Measurements from ENCODE around the gene ZFX. TPM values are rescaled to one million over a fixed set of nuclear protein-coding genes. Genes with fewer than 3 reads are reported as not detected.

The ZFX gene
- total and polyA plus RNA-seq, 10 of the 15 experiments (the other 5 are each of a cell fraction or from before 2014, with no cell fraction given) = 6.8 to 40.9 (median 24.6) TPM

GRCh38 chrX:24198101-24198500 is 48.6 kb downstream of the ZFX start:
- ATAC-seq = no peak
- ChIA-PET RAD21 (ENCODE audit: unreplicated experiment) (no interaction called here), SMC1A (ENCODE audit: uncharacterized antibody, unreplicated experiment) (no interaction called here), CTCF (no interaction called here), POLR2A (no interaction called here)
- in situ Hi-C loops (cut with MboI) (no loop called here), intact Hi-C loops (cut with micrococcal nuclease; ENCODE audit: unreplicated experiment) (no loop called here)
- no peaks in the 10 kb centered on the region for H3K27me3 ChIP-seq (replicated peaks in 1 of 2; ENCODE audit: control insufficient read depth in 2 of 2, insufficient read depth in 2 of 2, low read length in 1 of 2)
- H3K9ac ChIP-seq (ENCODE audit: control insufficient read depth, insufficient read depth, low read length) = no peak overlapping the region
- no peaks in the 10 kb centered on the region for H3K9me3 ChIP-seq (replicated peaks; ENCODE audit: control insufficient read depth, insufficient read depth, low read length)
- H3K36me3 ChIP-seq (ENCODE audit: control insufficient read depth in 2 of 2, insufficient read depth in 2 of 2, low read length in 1 of 2) = peaks cover 11 to 16% of the 10 kb centered on the region in 2 experiments
- peaks cover 2% of the 10 kb centered on the region; the same call in 1 of the 2 replicates for H3K4me1 ChIP-seq (ENCODE audit: control insufficient read depth, insufficient read depth, low read length)
- no TSS peak for BruUV-seq (replicated peaks)
- H3K79me2 ChIP-seq (ENCODE audit: control insufficient read depth, insufficient read depth, low read length) = peaks cover 49% of the 10 kb centered on the region
- 90% methylated on average over 4 of the region's 4 CpGs for WGBS (ENCODE audit: insufficient coverage, insufficient replicate concordance, low lambda C conversion rate, missing lambda C conversion rate)
- no peak overlapping the region for H3K4me2 ChIP-seq (ENCODE audit: control insufficient read depth, insufficient read depth)
- H3K4me3 ChIP-seq = no peak overlapping the region
- H4K20me1 ChIP-seq (ENCODE audit: control insufficient read depth, insufficient read depth) = no peaks in the 10 kb centered on the region
- DNase-seq (ENCODE audit: low read depth, low spot score) = no peak
- H2AFZ ChIP-seq (ENCODE audit: control insufficient read depth, low read depth, low read length) = no peak overlapping the region
- no peak for FAIRE-seq
- H3K27ac ChIP-seq (ENCODE audit: control insufficient read depth, insufficient read depth) = no peak overlapping the region
- TF ChIP-seq SREBF1 (IDR thresholded peaks at IDR 0.05; ENCODE audit: low read length) (no peak), YY1 (IDR thresholded peaks at IDR 0.05; ENCODE audit: low read depth, low read length) (no peak), BCL11A (IDR thresholded peaks at IDR 0.05; ENCODE audit: low read depth, low read length) (no peak), NR2F1 (conservative IDR thresholded peaks at IDR 0.05) (no peak), ZNF592 (IDR thresholded peaks at IDR 0.05) (no peak), DPF2 (IDR thresholded peaks at IDR 0.05) (no peak), IKZF2 (IDR thresholded peaks at IDR 0.05) (no peak), SMAD5 (IDR thresholded peaks at IDR 0.05; ENCODE audit: low read depth) (no peak), EZH2 (IDR thresholded peaks at IDR 0.05; ENCODE audit: borderline replicate concordance, control insufficient read depth, low read depth, low read length) (no peak), SIN3A (IDR thresholded peaks at IDR 0.05; ENCODE audit: low read depth, low read length) (no peak), CUX1 (IDR thresholded peaks at IDR 0.05; ENCODE audit: insufficient replicate concordance, low read depth, low read length) (no peak), BCLAF1 (IDR thresholded peaks at IDR 0.05) (no peak), SRF (IDR thresholded peaks at IDR 0.05; ENCODE audit: low read depth in 2 of 2, low read length in 2 of 2) (no peak), RFX5 (IDR thresholded peaks at IDR 0.05; ENCODE audit: low read depth, low read length) (no peak), JUNB (IDR thresholded peaks at IDR 0.05) (no peak)
